ENCODE data around the gene FTCD. TPM values are rescaled to one million over a fixed set of nuclear protein-coding genes. Genes with fewer than 3 reads are reported as not detected.

Gene FTCD
- total RNA-seq, 1 donor from 2014 or later, result 1.8 TPM

DNA sequence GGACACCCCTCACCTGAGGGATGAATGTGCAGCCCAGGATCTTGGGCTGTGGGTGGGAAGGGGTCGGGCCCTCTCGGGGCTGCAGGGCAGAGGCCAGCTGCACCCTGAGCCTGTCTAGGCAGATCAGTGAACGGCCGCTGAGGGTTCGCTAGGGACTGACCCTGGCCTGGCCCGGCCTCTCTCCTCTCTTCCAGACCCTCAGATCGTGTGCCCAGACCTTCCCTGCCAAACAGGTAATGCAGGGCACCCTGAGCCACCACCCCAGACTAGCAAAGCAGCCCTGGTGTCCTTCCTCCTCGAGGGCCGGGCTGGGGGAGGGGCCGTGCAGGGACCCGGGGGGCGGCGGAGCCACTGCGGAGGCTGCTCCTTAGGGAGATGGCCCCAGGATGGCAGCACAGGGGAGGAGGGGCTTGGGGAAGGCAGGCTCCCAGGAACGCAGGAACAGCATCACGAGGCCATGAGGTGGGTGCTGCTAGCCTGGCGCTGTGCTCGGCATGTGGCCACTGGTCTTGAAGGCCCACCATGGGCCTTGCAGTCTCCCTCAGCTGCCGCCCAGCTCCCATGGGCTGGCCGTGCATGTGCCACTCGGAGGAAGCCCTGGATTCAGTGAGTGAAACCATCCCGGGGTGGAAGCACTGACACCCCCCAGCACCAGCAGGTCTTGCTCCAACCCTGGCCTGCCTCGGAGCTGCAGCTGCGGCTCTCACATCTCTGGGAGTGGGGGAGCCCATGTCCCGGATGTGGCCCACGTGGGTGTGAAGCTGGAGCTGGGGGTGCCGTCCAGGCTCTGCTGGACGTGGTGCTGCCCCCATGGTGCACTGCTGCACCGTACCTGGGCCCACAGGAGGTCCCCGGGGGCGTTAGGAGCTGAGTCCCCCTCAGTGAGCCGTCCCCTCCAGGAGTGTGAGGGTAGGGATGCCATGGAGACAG, 28.8 kb downstream of the FTCD start:
- Mint-ChIP-seq H3K9me3 (peaks cover 3% of the 10 kb centered on the region), H3K27me3 (ENCODE audit: low read depth) (no peaks in the 10 kb centered on the region), H3K4me1 (no peaks in the 10 kb centered on the region), H3K27ac (ENCODE audit: unreplicated experiment) (no peak overlapping the region), H3K36me3 (ENCODE audit: low read depth) (no peaks in the 10 kb centered on the region), H3K4me3 (no peak overlapping the region)
- no peak for DNase-seq (ENCODE audit: low read depth, low spot score)
- TF ChIP-seq, protein P1, sequence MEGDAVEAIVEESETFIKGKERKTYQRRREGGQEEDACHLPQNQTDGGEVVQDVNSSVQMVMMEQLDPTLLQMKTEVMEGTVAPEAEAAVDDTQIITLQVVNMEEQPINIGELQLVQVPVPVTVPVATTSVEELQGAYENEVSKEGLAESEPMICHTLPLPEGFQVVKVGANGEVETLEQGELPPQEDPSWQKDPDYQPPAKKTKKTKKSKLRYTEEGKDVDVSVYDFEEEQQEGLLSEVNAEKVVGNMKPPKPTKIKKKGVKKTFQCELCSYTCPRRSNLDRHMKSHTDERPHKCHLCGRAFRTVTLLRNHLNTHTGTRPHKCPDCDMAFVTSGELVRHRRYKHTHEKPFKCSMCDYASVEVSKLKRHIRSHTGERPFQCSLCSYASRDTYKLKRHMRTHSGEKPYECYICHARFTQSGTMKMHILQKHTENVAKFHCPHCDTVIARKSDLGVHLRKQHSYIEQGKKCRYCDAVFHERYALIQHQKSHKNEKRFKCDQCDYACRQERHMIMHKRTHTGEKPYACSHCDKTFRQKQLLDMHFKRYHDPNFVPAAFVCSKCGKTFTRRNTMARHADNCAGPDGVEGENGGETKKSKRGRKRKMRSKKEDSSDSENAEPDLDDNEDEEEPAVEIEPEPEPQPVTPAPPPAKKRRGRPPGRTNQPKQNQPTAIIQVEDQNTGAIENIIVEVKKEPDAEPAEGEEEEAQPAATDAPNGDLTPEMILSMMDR (conservative IDR thresholded peaks at IDR 0.05), result no peak

DNA sequence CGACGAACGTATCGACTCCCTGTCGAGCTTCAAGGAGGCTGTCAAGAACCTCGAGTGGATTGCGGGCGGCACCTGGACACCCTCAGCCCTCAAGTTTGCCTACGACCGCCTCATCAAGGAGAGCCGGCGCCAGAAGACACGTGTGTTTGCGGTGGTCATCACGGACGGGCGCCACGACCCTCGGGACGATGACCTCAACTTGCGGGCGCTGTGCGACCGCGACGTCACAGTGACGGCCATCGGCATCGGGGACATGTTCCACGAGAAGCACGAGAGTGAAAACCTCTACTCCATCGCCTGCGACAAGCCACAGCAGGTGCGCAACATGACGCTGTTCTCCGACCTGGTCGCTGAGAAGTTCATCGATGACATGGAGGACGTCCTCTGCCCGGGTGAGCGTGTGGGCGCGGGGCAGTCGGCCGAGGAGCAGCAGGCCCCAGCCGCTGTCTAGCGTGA, 29.5 kb downstream of the FTCD start:
- H3K4me1 Mint-ChIP-seq, result no peaks in the 10 kb centered on the region
- TF ChIP-seq, protein P1 (conservative IDR thresholded peaks at IDR 0.05), result no peak

DNA sequence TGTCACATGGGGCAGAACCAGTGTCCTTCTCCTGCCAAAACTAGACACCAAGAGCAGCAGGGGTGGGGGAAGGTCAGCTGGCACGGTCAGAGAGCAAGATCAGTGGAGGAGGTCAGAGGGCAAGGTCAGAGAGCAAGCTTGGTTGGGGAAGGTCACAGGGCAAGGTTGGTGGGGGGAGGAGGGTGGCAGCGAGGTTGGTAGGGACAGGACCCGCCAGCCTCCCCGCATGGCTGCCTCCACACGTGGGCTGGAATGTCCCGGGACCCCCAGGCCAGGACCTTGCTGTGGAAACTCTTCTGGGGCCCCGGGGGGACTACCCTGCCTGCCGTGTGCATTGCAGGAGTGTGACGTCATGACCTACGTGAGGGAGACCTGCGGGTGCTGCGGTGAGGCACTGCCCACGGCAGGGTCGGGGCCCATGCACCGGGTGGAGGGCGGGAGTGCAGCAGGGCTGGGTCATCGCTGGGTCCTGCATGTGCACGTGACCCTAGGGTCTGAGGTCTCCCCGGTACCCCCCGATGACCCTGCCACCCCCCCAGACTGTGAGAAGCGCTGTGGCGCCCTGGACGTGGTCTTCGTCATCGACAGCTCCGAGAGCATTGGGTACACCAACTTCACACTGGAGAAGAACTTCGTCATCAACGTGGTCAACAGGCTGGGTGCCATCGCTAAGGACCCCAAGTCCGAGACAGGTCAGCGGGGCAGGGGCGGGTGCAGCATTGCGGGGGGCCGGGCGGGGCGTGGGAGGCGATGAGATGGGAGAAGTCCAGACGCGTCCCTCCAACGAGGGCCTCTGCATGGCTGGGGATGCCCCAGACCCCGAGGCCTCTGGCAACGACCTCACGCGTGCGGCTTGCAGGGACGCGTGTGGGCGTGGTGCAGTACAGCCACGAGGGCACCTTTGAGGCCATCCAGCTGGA, 30.2 kb downstream of the FTCD start:
- H3K4me1 Mint-ChIP-seq, result no peaks in the 10 kb centered on the region
- peaks cover 3% of the 10 kb centered on the region for H3K9me3 Mint-ChIP-seq
- H3K27ac Mint-ChIP-seq (ENCODE audit: unreplicated experiment), result no peak overlapping the region
- no peak for DNase-seq (ENCODE audit: low read depth, low spot score)
- TF ChIP-seq, protein P1 (conservative IDR thresholded peaks at IDR 0.05), result no peak
- H3K36me3 Mint-ChIP-seq (ENCODE audit: low read depth), result no peaks in the 10 kb centered on the region
- no peak overlapping the region for H3K4me3 Mint-ChIP-seq
- H3K27me3 Mint-ChIP-seq (ENCODE audit: low read depth), result no peaks in the 10 kb centered on the region

More for the DNA sequence above, 29.5 kb downstream of the FTCD start:
- no peaks in the 10 kb centered on the region for H3K27me3 Mint-ChIP-seq (ENCODE audit: low read depth)
- peaks cover 3% of the 10 kb centered on the region for H3K9me3 Mint-ChIP-seq
- no peak overlapping the region for H3K4me3 Mint-ChIP-seq
- DNase-seq (ENCODE audit: low read depth, low spot score), result no peak
- H3K36me3 Mint-ChIP-seq (ENCODE audit: low read depth), result no peaks in the 10 kb centered on the region
- H3K27ac Mint-ChIP-seq (ENCODE audit: unreplicated experiment), result no peak overlapping the region

DNA sequence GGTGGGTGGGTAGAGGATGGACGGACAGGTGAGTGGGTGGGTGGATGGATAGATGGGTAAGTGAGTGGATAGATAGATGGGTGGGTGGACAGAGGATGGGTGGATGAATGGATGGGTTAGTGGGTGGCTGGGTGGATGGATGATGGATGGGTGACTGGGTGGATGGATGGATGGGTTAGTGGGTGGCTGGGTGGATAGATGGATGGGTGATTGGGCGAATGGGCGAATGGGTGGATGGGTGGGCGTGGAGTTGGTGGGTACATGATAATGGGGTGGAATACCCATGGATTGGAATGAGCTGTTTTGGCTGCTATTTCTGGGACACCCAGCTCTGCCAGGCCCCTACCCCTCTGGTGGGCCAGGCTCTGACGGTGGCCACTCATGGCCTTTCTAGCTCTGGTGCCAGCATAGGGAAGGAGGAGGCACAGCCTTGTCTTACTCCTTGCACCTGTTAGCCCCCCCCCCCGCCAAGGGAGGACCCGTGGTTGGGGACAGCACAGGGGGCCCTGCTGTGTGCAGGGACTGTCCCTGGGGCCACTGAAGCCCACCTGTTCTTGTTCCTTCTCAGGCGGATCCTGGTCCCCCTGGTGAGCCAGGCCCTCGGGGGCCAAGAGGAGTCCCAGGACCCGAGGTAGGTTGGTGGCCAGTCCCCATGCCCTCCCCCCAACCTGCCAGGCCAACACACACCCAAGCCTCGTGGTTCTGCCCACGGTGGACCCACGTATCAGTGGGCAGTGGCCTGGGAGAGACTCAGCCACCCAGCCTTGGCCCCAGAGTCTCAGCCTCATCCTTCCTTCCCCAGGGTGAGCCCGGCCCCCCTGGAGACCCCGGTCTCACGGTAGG, 31.1 kb downstream of the FTCD start:
- Mint-ChIP-seq H3K36me3 (ENCODE audit: low read depth) (no peaks in the 10 kb centered on the region), H3K9me3 (peaks cover 3% of the 10 kb centered on the region), H3K4me1 (no peaks in the 10 kb centered on the region), H3K27ac (ENCODE audit: unreplicated experiment) (no peak overlapping the region), H3K27me3 (ENCODE audit: low read depth) (no peaks in the 10 kb centered on the region), H3K4me3 (no peak overlapping the region)
- no peak for DNase-seq (ENCODE audit: low read depth, low spot score)
- TF ChIP-seq, protein P1 (conservative IDR thresholded peaks at IDR 0.05), result no peak
